Stimulated activated CD8-positive, alpha-beta memory T cell treated with anti-CD3 and anti-CD28 coated beads, Interleukin-2, amount 100 ng/mL, for 48 hours (primary cell): ENCODE results near the gene TMEM163.
A peak's percentile ranks its signal among the peaks of the same experiment; 100 is the strongest.

ENCODE experiments used
- DNase-seq, 2 donors: peaks; one replicate each; pipeline ENCODE4 v3.0.0-alpha.2; 2020; ENCODE audit warnings: low read depth in 2 of 2

The TMEM163 gene

GRCh38 chr2:134436706-134437105 is 282.1 kb downstream of the TMEM163 start:
- DNase-seq: no peak

GRCh38 chr2:134435936-134436335 is 282.9 kb downstream of the TMEM163 start:
- no peak for DNase-seq

- DNase-seq: no peak
Measured at GRCh38 chr2:134435505-134435904, 283.3 kb downstream of the TMEM163 start.

GRCh38 chr2:134433979-134434378 is 284.8 kb downstream of the TMEM163 start:
- no peak for DNase-seq

- no peak for DNase-seq
Measured at GRCh38 chr2:134433469-134433868, 285.3 kb downstream of the TMEM163 start.

- DNase-seq: no peak
Measured at GRCh38 chr2:134432435-134432883, 286.3 kb downstream of the TMEM163 start.

GRCh38 chr2:134431838-134432434 is 286.9 kb downstream of the TMEM163 start:
- no peak for DNase-seq

GRCh38 chr2:134429886-134430285 is 288.9 kb downstream of the TMEM163 start:
- DNase-seq: no peak

- no peak for DNase-seq
Measured at GRCh38 chr2:134426721-134427120, 292.1 kb downstream of the TMEM163 start.

- no peak for DNase-seq
Measured at GRCh38 chr2:134425724-134426496, 292.9 kb downstream of the TMEM163 start.

- no peak for DNase-seq
Measured at GRCh38 chr2:134421556-134422328, 297.1 kb downstream of the TMEM163 start.

GRCh38 chr2:134420920-134421319 is 297.9 kb downstream of the TMEM163 start:
- no peak for DNase-seq

- no peak for DNase-seq
Measured at GRCh38 chr2:134420259-134420658, 298.5 kb downstream of the TMEM163 start.

GRCh38 chr2:134417968-134418582 is 300.7 kb downstream of the TMEM163 start:
- DNase-seq: no peak

- no peak for DNase-seq
Measured at GRCh38 chr2:134416637-134417036, 302.2 kb downstream of the TMEM163 start.

- DNase-seq: no peak
Measured at GRCh38 chr2:134416018-134416417, 302.8 kb downstream of the TMEM163 start.

GRCh38 chr2:134413912-134414311 is 304.9 kb downstream of the TMEM163 start:
- no peak for DNase-seq

- no peak for DNase-seq
Measured at GRCh38 chr2:134413430-134413829, 305.4 kb downstream of the TMEM163 start.

GRCh38 chr2:134412639-134412999 is 306.2 kb downstream of the TMEM163 start:
- no peak for DNase-seq

- peak; percentile 24 to 35 for DNase-seq
Measured at GRCh38 chr2:134411828-134412638, 306.8 kb downstream of the TMEM163 start.

- no peak for DNase-seq
Measured at GRCh38 chr2:134411279-134411827, 307.4 kb downstream of the TMEM163 start.
